Measurements from ENCODE around the gene ACBD3.

Gene ACBD3

GRCh38 chr1:226133504-226134123 is 52.9 kb downstream of the ACBD3 start:
- no peak for DNase-seq

- DNase-seq = no peak
Measured at GRCh38 chr1:226132728-226133503, 53.6 kb downstream of the ACBD3 start.

- DNase-seq = no peak
Measured at GRCh38 chr1:226131639-226132038, 54.9 kb downstream of the ACBD3 start.

GRCh38 chr1:226129230-226129629 is 57.3 kb downstream of the ACBD3 start:
- no peak for DNase-seq

GRCh38 chr1:226128487-226129075 is 58.0 kb downstream of the ACBD3 start:
- peak; percentile 63 for DNase-seq

- DNase-seq = no peak
Measured at GRCh38 chr1:226126824-226127569, 59.5 kb downstream of the ACBD3 start.

GRCh38 chr1:226125831-226126230 is 60.7 kb downstream of the ACBD3 start:
- DNase-seq = no peak

- peak; percentile 69 for DNase-seq
Measured at GRCh38 chr1:226125097-226125630, 61.4 kb downstream of the ACBD3 start.

GRCh38 chr1:226123591-226124471 is 62.7 kb downstream of the ACBD3 start:
- no peak for DNase-seq

GRCh38 chr1:226123212-226123560 is 63.4 kb downstream of the ACBD3 start:
- DNase-seq = no peak

- peak; percentile 31 for DNase-seq
Measured at GRCh38 chr1:226121587-226122400, 64.7 kb downstream of the ACBD3 start.

GRCh38 chr1:226121049-226121586 is 65.4 kb downstream of the ACBD3 start:
- no peak for DNase-seq

GRCh38 chr1:226120398-226120797 is 66.1 kb downstream of the ACBD3 start:
- no peak for DNase-seq

GRCh38 chr1:226119169-226119568 is 67.4 kb downstream of the ACBD3 start:
- DNase-seq = no peak

GRCh38 chr1:226118357-226118756 is 68.2 kb downstream of the ACBD3 start:
- no peak for DNase-seq

GRCh38 chr1:226117330-226117729 is 69.2 kb downstream of the ACBD3 start:
- DNase-seq = no peak

GRCh38 chr1:226116673-226117072 is 69.9 kb downstream of the ACBD3 start:
- DNase-seq = no peak

GRCh38 chr1:226112626-226113025 is 73.9 kb downstream of the ACBD3 start:
- no peak for DNase-seq

- DNase-seq = no peak
Measured at GRCh38 chr1:226111883-226112261, 74.7 kb downstream of the ACBD3 start.

- DNase-seq = no peak
Measured at GRCh38 chr1:226111098-226111882, 75.3 kb downstream of the ACBD3 start.
